Raji (cell line): Measurements from ENCODE around the gene TARDBP.

Experiments
- POLR2A ChIP-seq: IDR thresholded peaks from 2 replicates; pipeline ENCODE4 v1.6.1; 2011; ENCODE audit warnings: low read depth, low read length, control low read depth; ENCODE audit not compliant: insufficient read depth

The TARDBP gene

GRCh38 chr1:11030865-11031264 lies 18.4 kb downstream of the TARDBP start:
- no peak for TF ChIP-seq POLR2A

- TF ChIP-seq POLR2A: no peak
Observed at GRCh38 chr1:11031624-11032262, 19.3 kb downstream of the TARDBP start.

GRCh38 chr1:11037740-11038182 lies 25.3 kb downstream of the TARDBP start:
- no peak for TF ChIP-seq POLR2A

GRCh38 chr1:11039351-11040104 lies 27.1 kb downstream of the TARDBP start:
- TF ChIP-seq POLR2A: no peak

- no peak for TF ChIP-seq POLR2A
Observed at GRCh38 chr1:11041048-11041447, 28.6 kb downstream of the TARDBP start.

- no peak for TF ChIP-seq POLR2A
Observed at GRCh38 chr1:11042065-11042464, 29.6 kb downstream of the TARDBP start.

- TF ChIP-seq POLR2A: no peak
Observed at GRCh38 chr1:11042995-11043874, 30.8 kb downstream of the TARDBP start.

GRCh38 chr1:11044086-11044848 lies 31.8 kb downstream of the TARDBP start:
- TF ChIP-seq POLR2A: no peak

GRCh38 chr1:11044849-11045427 lies 32.5 kb downstream of the TARDBP start:
- TF ChIP-seq POLR2A: no peak

GRCh38 chr1:11045428-11046269 lies 33.2 kb downstream of the TARDBP start:
- TF ChIP-seq POLR2A: no peak

- TF ChIP-seq POLR2A: no peak
Observed at GRCh38 chr1:11046270-11046566, 33.8 kb downstream of the TARDBP start.

- TF ChIP-seq POLR2A: no peak
Observed at GRCh38 chr1:11046625-11047365, 34.3 kb downstream of the TARDBP start, which contains the start of gene MASP2. Gene MASP2, minus strand, starts transcription at chr1:11047239. Its CDS starts 32 bp downstream, at chr1:11047207.
